HG02798 (cell line): ENCODE results near the gene PARVB.

Source experiments
- ATAC-seq: cut with Tn5 transposase; IDR thresholded peaks from one replicate; pipeline ENCODE4 v1.9.1; 2021; ENCODE audit warnings: mild to moderate bottlenecking; ENCODE audit not compliant: unreplicated experiment, poor library complexity

Gene PARVB

GRCh38 chr22:44082801-44083200, 58.7 kb downstream of the PARVB start:
- no peak for ATAC-seq

DNA sequence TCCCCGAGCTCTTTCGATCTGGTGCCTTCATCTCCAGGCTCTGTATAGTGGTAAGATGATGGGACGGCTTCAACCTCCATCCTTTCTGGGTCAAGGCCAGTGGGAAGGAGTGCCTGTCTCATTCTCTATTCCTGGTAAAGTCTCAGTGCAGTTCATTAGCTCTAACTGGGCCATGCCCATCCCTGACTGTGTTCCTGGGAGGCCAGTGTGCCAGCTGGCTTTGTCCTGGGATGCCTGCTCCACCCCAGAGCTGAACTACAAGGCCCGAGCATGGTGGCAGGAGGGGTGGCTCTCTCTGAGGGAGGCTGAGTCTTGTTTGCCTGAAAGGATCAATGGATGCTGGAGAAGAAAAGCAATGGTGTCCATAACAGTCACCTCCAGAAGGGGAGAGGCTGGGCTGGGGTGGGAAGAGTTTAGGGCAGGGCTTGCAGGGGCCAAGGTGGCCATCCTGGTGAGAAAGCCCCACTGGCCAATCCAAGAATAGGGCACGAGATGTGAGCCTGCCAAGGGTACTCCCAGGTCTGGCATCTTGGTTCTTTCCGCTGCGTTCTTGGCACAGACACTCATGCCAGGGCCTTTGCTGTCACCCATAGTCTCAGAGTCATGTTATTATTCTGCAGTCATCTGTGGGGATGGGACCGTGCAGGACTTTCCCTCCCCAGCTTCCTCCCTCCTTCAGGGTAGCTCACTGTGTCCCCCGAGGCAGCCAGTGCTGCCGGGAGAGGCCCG, 60.1 kb downstream of the PARVB start:
- no peak for ATAC-seq

DNA sequence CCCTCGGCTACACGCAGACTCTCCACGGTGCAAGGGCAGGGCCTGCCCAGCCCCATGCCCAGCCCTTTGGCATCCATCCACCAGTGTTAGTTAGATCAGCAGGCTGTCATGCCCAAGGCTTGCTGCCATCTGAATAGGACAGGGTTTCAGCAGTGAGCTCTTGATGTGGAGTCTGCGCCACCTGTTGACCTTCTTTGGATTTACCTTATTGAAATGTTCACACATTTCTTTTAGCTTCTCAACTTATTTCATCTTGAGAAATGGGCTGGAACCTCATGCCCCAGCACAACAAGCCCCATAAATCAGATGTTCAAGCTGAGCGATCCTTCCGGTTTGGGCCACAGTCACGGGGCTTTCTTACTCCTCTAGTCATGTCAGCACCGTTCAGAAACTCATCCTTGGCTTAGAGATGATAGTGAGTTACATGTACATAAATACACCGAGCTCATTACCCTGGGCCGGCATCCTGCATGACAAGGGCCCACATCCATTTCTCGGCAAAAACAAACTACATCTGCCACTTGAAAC, 61.7 kb downstream of the PARVB start:
- no peak for ATAC-seq

- no peak for ATAC-seq
Observed at GRCh38 chr22:44086271-44087088, 62.4 kb downstream of the PARVB start.

DNA sequence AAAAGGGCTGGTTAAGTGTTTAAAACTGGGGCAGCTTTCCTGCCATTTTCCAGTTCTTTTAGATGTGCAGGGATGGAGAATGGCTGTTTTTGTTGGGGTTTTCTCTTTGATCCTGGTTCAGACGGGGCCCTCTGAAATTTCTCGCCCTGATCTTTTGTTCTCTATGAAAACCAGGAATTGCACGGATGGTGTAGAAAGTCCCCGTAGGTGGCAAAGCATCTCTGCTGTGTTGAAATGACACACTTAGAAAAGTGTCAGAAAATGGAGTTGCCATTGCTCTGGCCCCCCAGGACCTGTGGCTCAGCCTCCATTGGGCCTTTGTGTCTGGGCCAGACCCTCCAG, 63.0 kb downstream of the PARVB start:
- no peak for ATAC-seq

DNA sequence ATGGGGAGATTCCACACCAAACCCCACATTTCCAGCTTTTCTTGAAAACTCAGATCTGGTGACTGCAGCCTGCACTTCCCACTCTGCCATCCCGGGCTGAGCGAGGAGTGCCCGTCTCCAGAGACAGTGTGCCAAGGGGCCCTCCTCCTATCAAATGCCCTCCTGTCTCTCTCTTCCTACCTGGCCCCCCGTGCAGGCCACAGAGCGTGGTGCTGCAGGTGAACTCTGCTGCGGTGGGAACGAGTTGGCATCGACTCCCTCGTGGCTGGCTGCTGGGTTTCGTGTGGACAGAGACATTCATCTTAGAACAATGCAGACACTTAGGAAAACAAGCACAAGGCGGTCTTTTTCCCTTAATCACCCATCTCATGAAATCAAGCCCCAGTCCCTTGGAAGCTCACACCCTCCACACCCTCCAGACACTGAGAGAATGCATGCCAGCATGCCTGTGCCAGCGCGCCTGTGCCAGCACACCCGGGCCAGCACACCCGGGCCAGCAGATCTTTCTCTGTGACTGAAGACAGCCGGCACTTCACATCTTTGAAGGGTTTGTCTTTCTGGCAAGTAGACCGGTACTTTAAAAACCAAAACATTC, 65.0 kb downstream of the PARVB start:
- no peak for ATAC-seq

GRCh38 chr22:44089717-44090570, 65.8 kb downstream of the PARVB start:
- no peak for ATAC-seq

GRCh38 chr22:44090571-44090905, 66.4 kb downstream of the PARVB start:
- ATAC-seq: no peak

DNA sequence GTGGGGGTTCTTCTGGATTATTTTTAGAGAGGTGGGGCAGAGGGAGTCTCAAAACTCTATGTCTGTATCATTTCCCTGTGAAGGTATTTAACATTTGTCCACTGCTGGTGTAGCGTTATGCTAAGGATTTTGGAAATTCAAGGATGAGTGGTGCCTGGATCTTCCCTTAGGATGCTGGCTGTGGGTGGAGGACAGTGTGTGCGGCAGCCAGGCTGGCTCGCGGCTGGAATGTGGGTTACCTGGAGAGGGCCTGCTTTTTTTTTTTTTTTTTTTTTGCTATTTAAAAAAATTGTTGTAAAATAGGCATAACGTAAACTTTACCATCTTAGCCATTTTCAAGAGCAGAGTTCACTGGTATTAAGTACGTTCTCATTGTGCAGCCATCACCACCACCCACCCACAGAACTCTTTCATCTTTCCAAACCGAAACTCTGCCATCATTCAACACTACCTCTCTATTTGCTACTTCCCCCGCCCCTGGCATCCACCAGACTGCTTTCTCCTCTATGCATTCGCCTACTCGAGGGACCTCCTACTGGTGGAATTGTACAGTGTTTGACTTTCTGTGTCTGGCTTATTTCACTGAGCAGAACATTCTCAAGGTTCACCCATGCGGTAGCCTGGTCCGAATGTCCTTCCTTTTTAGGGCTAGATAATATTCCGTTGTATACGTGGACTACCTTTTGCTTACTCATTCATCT, 67.1 kb downstream of the PARVB start:
- ATAC-seq: no peak

DNA sequence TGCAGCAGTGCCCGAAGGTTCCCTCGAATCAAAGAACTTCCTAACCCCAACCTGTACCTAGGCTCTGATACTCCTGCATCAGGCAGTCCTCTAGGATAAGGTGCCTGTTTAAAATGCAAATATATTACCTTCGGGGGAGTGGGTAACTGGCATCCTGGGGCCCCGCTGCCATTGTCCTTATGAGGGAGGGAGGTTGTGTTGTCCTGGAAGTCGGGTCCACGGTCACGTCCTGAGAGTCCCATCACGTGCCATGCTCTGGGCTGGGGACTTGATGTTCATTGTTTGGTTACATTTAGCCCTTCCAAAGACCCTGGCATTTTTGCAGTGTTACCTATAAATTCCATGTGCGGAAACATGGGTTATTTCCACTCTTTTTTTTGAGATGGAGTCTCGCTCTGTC, 67.6 kb downstream of the PARVB start:
- ATAC-seq: no peak

DNA sequence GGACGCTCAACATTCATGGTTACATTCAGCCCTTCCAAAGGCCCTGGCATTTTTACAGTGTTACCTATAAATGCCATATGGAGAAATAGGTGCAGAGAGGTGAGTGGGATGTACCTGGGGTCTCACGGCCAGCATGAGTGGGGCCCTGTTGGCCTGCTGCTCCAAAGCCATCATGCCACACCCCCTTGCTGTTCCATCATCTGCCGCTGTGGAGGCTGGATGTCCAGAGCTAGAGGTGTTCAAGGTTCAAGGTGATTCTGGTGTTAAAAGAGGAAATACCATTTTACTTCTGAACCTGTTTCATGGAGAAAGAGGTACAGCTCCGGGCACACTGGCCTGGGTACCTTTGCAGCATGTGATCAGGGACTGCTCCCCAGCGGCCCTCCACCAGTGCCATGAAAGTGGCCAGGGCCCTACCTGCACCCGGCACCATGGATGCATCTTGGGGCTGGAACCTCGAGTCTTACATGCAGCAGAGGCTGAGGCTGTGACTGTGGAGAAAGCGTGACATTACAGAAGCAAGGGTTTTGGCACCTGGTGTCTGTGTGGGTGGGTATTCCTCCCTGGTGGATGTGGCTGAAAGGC, 68.6 kb downstream of the PARVB start:
- no peak for ATAC-seq

GRCh38 chr22:44093791-44094190, 69.7 kb downstream of the PARVB start:
- ATAC-seq: no peak

DNA sequence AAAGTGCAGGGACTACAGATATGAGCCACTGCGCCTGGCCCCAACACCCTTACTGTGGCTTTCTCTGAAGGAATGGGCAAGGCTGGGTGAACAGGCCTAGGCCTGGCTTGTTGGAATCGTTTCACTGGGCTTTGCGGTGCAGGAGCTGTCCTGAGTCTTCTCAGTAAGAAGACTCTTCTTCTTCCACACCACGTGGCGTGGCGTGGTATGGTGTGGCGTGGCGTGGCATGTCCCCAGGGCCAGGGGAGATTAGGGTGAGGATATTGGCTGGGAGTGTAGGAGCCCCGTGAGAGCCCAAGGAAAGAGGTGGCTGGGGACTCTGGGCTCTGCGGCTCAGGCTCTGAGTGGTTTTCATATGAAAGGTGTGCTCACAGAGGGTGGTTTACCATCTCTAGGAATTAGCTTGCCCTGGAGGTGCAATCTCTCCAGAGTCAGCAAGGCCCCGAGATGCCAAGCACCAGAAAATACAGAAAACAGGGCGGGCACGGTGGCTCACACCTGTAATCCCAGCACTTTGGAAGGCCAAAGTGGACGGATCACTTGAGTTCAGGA, 70.7 kb downstream of the PARVB start:
- ATAC-seq: no peak

- ATAC-seq: no peak
Observed at GRCh38 chr22:44096736-44097135, 72.6 kb downstream of the PARVB start.

DNA sequence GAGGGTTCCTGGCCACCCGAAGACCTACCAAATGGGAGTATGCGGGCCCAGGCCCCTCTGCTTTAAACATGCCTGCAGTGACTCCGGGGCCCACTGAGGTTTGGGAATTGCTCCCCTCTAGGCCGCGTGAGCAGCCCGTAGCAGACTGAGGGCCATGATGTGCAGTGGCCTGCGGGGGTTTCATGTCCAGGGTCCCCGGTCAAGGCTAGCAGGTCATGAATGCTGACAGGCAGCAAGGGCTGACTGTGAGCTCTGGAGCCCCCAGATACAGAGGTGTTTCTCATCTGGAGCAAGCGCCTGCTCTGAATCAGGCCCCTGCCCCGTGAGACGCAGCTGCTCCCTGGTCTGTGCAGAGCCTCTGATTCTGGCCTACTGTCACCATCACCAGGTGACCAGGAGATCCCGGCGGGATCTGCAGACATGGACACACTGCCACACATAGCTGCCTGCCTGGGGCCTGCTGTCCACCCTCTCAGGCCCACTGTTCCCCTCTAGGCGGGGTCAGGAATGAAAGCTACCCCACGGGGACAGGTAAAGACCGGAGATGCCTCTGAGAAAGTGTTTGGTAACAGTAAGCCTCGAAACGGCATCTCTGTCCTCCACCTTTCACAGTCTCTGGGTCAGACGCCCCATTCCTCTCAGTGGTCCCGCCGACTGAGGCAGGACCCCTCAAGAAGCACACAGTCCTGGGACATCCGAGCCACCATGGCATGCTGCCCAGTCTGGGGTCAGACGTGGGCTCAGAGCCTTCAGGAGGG, 73.3 kb downstream of the PARVB start:
- ATAC-seq: no peak

DNA sequence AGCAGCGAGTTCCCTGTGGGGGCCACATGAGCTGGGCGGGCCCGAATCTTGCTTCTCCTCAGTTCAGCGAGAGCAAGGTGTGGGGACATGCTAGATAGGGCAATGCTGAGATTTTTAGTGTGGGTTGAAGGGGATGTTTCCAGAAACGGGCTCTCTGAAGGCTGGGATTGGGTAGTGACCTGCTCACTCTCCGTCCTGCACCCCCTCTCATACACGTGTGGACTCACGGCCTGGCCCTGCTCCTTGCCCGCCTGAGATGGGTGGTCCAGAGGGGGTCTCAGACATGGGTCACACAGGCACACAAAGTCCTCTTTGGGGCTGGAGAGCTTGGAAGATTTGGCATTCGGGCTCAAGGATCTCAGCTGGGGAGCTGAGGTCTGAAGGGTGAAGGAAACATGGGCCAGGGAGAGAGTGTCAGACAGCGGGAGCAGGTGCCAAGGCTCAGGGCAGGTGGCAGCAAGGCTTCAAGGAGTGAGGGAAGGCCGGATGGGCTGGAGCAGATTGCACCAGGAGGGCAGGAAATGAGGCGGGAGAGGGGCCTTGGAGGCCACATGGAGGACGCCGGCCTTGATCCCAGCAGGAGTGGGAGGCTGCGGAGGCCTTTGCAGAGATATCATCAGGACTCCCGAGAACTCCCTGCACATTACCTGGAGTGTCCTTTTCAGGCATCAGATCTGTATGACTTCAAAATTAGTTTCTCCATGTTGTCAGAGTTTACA, 74.1 kb downstream of the PARVB start:
- no peak for ATAC-seq

DNA sequence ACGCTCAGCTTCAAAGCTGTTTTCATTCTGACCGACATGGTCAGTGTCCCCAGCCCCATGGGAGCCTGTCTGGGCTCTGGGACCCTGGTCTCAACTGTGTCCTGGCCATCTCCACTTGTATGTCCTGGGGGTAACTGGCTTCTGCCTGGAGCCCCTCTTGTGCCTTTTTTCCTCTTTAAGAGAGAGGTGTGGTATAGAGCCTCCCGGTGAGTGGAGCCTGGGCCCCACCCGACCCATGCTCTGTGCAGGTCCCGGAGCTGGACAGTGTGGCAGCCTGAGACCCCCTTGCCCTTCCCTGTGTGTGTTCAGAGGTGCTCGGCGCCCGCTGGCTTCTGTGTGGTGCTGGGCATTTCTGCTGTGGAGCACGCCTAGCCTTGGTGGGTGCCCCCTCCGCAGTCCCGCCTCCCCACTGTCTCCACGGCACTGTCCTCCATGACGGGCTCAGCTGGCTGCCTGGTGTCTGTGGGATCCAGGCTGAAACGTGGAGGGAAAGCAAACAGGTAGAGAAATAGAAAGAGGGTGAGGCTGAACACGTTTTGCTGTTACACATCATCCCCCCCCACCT, 74.9 kb downstream of the PARVB start:
- ATAC-seq: no peak

DNA sequence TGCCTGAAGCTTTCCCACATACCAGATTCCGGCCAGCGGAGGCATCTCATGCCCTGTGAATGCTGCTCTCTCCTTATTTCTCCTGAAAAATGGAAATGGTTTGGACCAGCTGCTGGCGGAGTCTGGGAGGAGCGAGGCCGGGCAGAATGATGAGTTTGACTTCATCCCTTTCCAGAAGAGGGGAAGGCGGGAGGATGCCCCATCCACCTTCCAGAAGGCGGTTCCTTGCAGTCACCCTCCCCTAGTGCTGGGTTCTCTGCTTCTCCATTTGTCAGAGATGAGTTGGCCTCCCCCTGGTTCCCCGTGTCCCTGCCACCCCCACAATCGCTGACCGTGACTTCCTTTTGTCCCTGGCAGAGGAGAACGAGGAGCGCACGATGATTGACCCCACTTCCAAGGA, 75.6 kb downstream of the PARVB start:
- no peak for ATAC-seq
